Peyer's patch (tissue), 4 donors: ENCODE data around the gene TLE5.

ENCODE experiments used
- POLR2A ChIP-seq, 2 donors: fragments of 450-650 bp; IDR thresholded peaks; one replicate each; pipeline ENCODE4 v1.5.1; 2017; ENCODE audit warnings: antibody characterized with exemption in 2 of 2, mild to moderate bottlenecking in 2 of 2, moderate library complexity in 2 of 2
- TF ChIP-seq, protein P1 (sequence below), 6 experiments: fragments of 450-650 bp in 4 of 6; fragments of 200-600 bp in 2 of 6; sonication (generic) in 1 of 6; IDR thresholded peaks; one replicate each; pipeline ENCODE4 v1.5.1; 2017 to 2019; ENCODE audit warnings: antibody characterized with exemption in 6 of 6, mild to moderate bottlenecking in 3 of 6, moderate library complexity in 1 of 6

DNA sequence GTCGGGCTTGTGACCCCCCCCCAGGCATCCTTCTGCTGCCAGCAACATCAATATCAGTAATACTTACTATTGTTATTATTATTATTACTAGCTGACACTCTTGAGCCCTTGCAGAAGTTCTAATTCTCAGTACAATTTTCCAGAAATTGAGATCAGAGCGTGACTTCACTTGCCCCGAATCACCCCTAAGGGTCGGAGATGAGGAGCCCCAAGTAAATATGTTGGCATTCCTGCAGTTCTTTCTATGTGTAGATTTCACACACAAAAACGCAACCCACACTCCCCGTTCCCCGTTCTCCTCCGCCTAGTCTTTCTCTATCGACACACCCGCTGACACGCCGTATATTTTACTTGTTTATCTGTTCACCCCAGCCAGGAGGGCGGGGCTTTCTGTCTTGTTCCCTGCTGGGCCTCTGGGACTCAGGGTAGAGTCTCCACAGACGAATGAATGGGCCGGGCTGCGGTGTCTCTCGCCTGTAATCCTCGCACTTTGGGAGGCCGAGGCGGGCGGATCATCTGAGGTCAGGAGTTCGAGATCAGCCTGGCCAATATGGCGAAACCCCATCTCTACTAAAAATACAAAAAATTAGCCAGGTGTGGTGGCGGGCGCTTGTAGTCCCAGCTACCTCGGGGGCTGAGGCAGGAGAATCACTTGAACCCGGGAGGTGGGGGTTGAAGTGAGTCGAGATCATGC lies 14.7 kb downstream of the TLE5 start:
- TF ChIP-seq, protein P1, sequence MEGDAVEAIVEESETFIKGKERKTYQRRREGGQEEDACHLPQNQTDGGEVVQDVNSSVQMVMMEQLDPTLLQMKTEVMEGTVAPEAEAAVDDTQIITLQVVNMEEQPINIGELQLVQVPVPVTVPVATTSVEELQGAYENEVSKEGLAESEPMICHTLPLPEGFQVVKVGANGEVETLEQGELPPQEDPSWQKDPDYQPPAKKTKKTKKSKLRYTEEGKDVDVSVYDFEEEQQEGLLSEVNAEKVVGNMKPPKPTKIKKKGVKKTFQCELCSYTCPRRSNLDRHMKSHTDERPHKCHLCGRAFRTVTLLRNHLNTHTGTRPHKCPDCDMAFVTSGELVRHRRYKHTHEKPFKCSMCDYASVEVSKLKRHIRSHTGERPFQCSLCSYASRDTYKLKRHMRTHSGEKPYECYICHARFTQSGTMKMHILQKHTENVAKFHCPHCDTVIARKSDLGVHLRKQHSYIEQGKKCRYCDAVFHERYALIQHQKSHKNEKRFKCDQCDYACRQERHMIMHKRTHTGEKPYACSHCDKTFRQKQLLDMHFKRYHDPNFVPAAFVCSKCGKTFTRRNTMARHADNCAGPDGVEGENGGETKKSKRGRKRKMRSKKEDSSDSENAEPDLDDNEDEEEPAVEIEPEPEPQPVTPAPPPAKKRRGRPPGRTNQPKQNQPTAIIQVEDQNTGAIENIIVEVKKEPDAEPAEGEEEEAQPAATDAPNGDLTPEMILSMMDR (IDR thresholded peaks at IDR 0.05) = no peak
- TF ChIP-seq POLR2A (IDR thresholded peaks at IDR 0.05) = no peak
